Measurements from ENCODE around the gene CDKN1C.

The CDKN1C gene

DNA sequence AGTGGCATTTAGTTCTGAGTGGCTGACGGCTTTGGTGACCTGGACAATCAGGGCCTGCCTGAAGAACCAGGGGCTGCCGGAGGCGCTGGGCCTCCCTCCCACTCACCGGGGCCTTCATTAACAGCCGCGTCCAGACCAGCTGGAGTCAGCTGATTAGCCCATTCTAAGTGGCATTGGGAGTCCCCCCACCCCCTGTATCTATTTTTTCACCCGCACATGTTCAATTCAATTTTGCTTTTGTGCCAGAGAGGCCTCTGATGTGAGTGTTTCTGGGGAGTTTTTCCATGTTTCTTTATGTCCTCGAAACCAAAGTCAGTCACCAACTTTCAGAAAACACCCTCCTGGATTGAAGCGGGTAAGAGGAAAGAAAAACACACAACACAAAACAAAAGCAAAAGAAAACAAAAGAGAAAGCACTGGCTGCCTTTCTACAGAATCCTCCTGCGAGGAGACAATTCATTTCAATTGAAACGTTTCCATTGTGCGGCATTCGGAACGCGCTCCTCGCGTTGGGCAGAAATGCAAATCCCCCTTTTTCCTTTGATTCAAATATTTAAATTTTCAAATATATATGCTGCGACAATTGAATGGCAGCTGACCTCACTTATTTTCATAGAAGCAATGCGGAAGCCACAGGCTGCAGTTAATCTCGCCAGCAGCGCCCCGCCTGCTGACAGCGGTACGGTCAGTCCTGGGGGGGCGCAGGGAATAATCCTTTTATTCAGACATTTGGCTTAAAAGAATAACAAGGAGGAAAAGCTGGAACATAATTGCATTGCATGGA lies 17.7 kb downstream of the CDKN1C start:
- H3K4me3 ChIP-seq (ENCODE audit: control insufficient read depth, low read depth, low read length): no peak overlapping the region
- TF ChIP-seq CTCF (conservative IDR thresholded peaks at IDR 0.05; ENCODE audit: control insufficient read depth, insufficient read depth, low read depth, low read length): no peak
- DNase-seq (ENCODE audit: low read depth): no peak

DNA sequence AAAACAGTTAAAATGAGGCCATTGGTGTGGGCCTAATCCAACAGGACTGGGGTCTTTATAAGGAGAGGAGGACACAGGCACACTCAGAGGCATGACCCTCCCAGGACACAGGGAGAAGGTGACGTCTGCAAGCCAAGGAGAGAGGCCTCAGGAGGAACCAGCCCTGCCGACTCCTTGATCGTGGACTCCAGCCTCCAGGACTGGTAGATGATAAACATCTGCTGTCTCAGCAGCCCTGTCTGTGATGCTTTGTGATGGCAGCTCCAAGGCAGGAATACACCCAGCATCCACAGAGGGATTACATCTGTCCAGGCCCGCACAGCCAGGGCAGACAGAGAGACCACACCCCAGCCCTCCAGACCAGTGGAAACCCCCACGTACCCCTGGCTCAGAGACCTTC lies 18.4 kb downstream of the CDKN1C start:
- no peak for TF ChIP-seq CTCF (conservative IDR thresholded peaks at IDR 0.05; ENCODE audit: control insufficient read depth, insufficient read depth, low read depth, low read length)
- DNase-seq (ENCODE audit: low read depth): no peak
- H3K4me3 ChIP-seq (ENCODE audit: control insufficient read depth, low read depth, low read length): no peak overlapping the region

DNA sequence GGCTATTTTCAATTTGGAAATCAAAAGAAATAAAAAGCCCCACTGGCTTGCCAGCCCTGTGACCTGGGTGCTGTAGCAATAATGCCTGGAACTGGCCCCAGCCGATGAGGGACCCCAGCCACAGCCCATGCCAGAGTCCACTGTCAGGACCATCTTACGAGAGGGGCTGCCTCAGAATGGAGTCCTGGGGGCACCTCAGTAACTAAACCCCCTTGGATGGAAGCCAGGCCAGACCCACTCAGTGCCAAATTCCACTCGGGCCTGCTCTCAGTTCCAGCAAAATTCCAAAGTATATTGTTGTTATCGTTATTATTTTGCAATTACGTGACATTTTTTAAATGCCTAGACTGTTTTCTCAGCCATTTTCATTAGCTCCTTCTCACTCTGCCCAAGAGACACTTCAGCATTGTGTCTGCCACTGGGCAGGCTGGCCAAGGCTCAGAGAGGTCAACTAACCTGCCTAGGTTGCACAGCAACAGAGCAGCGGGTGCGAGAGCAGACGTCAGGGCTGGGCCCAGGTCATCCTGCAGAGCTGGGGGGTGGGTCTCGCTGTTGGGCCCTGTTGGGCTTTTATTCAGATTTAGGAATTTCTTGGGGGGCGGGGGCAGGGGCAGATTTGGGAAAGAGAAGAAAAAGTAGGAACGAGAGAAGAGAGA lies 19.5 kb downstream of the CDKN1C start:
- no peak overlapping the region for H3K4me3 ChIP-seq (ENCODE audit: control insufficient read depth, low read depth, low read length)
- TF ChIP-seq CTCF (conservative IDR thresholded peaks at IDR 0.05; ENCODE audit: control insufficient read depth, insufficient read depth, low read depth, low read length): no peak
- DNase-seq (ENCODE audit: low read depth): no peak

DNA sequence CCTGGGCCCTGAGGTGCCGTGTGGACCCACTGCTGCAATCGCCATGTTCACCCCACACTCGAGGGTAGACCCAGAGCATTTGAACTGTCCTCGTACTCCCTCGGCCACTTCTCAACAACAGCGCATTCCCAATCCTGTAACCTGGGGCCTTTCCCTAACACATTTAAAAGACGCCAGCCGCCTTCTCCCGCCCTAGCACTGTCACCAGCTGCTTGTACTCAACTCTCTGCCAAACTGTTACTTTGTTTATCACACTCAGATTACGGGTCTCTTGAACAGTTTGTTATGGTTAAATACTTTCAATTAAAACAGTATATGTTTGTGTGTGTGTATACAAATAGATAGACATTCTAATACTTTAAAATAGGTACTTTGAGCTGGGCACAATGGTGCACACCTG lies 20.7 kb downstream of the CDKN1C start:
- TF ChIP-seq CTCF (conservative IDR thresholded peaks at IDR 0.05; ENCODE audit: control insufficient read depth, insufficient read depth, low read depth, low read length): no peak
- H3K4me3 ChIP-seq (ENCODE audit: control insufficient read depth, low read depth, low read length): no peak overlapping the region
- no peak for DNase-seq (ENCODE audit: low read depth)

GRCh38 chr11:2863276-2863618 lies 22.3 kb downstream of the CDKN1C start:
- no peak for DNase-seq (ENCODE audit: low read depth)
- TF ChIP-seq CTCF (conservative IDR thresholded peaks at IDR 0.05; ENCODE audit: control insufficient read depth, insufficient read depth, low read depth, low read length): no peak
- no peak overlapping the region for H3K4me3 ChIP-seq (ENCODE audit: control insufficient read depth, low read depth, low read length)

GRCh38 chr11:2862395-2863275 lies 22.9 kb downstream of the CDKN1C start:
- no peak for TF ChIP-seq CTCF (conservative IDR thresholded peaks at IDR 0.05; ENCODE audit: control insufficient read depth, insufficient read depth, low read depth, low read length)
- no peak for DNase-seq (ENCODE audit: low read depth)
- H3K4me3 ChIP-seq (ENCODE audit: control insufficient read depth, low read depth, low read length): no peak overlapping the region

Measured in fibroblast of mammary gland (primary cell).